Natural killer cell (primary cell): Measurements from ENCODE around the gene TACR1. TPM values are rescaled to one million over a fixed set of nuclear protein-coding genes. Genes with fewer than 3 reads are reported as not detected.

Experiments used
- ATAC-seq, 3 donors: fragments of 150-1000 bp in 2 of 3; fragments of 200-7000 bp in 1 of 3; cut with Tn5 transposase; 1 replicate in 1 of 3; 2 replicates in 2 of 3; pipeline ENCODE4 v1.10.0; 2021; ENCODE audit warnings: mild to moderate bottlenecking in 2 of 3, moderate library complexity in 2 of 3
- DNase-seq, 2 donors: peaks; one replicate each; pipeline versions ENCODE4 v3.0.0 to v3.0.0-alpha.2; 2013 to 2021; ENCODE audit warnings: mixed read lengths in 1 of 2
- H3K27ac ChIP-seq: one replicate; pipeline ENCODE4 v1.5.1; 2013; ENCODE audit warnings: mild to moderate bottlenecking, low read length
- H3K27me3 ChIP-seq: one replicate; pipeline ENCODE4 v1.6.1; 2013; ENCODE audit warnings: low read length; ENCODE audit not compliant: control insufficient read depth, insufficient read depth
- H3K36me3 ChIP-seq: one replicate; pipeline ENCODE4 v1.6.1; 2013; ENCODE audit warnings: low read length; ENCODE audit not compliant: control insufficient read depth, insufficient read depth
- H3K4me1 ChIP-seq: one replicate; pipeline ENCODE4 v1.6.1; 2013; ENCODE audit warnings: low read length; ENCODE audit not compliant: control insufficient read depth, insufficient read depth
- H3K4me3 ChIP-seq: one replicate; pipeline ENCODE4 v1.5.1; 2013; ENCODE audit warnings: low read length
- H3K9me3 ChIP-seq: one replicate; pipeline ENCODE4 v1.6.1; 2013; ENCODE audit warnings: low read length; ENCODE audit not compliant: control insufficient read depth, insufficient read depth
- H3K27ac Mint-ChIP-seq, 2 donors: one replicate each; pipeline ENCODE4 v1.8.0; 2022; ENCODE audit warnings: mild to moderate bottlenecking in 2 of 2, mixed read lengths in 2 of 2, moderate library complexity in 1 of 2
- H3K27me3 Mint-ChIP-seq, 2 donors: one replicate each; pipeline ENCODE4 v1.8.0; 2022; ENCODE audit warnings: low read depth in 2 of 2, mixed read lengths in 2 of 2
- H3K36me3 Mint-ChIP-seq: one replicate; pipeline ENCODE4 v1.8.0; 2022; ENCODE audit warnings: mixed read lengths
- H3K4me1 Mint-ChIP-seq, 2 donors: one replicate each; pipeline ENCODE4 v1.8.0; 2022; ENCODE audit warnings: mixed read lengths in 2 of 2
- H3K4me3 Mint-ChIP-seq: one replicate; pipeline ENCODE4 v1.8.0; 2022; ENCODE audit warnings: mild to moderate bottlenecking, moderate library complexity, mixed read lengths
- H3K9me3 Mint-ChIP-seq, 2 donors: one replicate each; pipeline ENCODE4 v1.8.0; 2022; ENCODE audit warnings: mixed read lengths in 2 of 2
- CTCF ChIP-seq: fragments of 200-600 bp; IDR thresholded peaks from one replicate; pipeline ENCODE4 v1.8.0; 2022; ENCODE audit warnings: antibody characterized with exemption
- WGBS: methylation state at CpG from one replicate; pipeline ENCODE4 v1.1.7; 2013; ENCODE audit warnings: missing lambda C conversion rate; ENCODE audit not compliant: insufficient coverage; 5-methylcytosine and 5-hydroxymethylcytosine counted together
- intact Hi-C: fragments of 100-400 bp; cut with micrococcal nuclease; formaldehyde crosslinking; loops from one replicate; pipeline ENCODE4 v1.14.2; 2022
- total RNA-seq, 4 donors: library from RNA; stranded (reverse); fragments of 120-200 nt in 1 of 4; gene quantifications; one replicate each; pipeline versions ENCODE4 v1.2.3 to v1.2.4, GENCODE V29; 2013 to 2022

Gene TACR1
- total RNA-seq, 3 donors from 2014 or later (not counting 1 experiment from before 2014, with no cell fraction given) = not detected

- no peak for DNase-seq
- intact Hi-C loops = no loop called here
- H3K27ac Mint-ChIP-seq = no peak overlapping the region
- peaks cover 0 to 7% of the 10 kb centered on the region in 2 donors for H3K4me1 Mint-ChIP-seq
- ATAC-seq = no peak
- 84% methylated on average over 3 of the region's 3 CpGs for WGBS
- peaks cover 18 to 25% of the 10 kb centered on the region in 2 donors for H3K27me3 Mint-ChIP-seq
- Histone ChIP-seq H3K27me3 (peaks cover 2% of the 10 kb centered on the region), H3K4me1 (no peaks in the 10 kb centered on the region), H3K27ac (no peak overlapping the region), H3K4me3 (no peak overlapping the region), H3K36me3 (no peaks in the 10 kb centered on the region), H3K9me3 (no peaks in the 10 kb centered on the region)
- peaks cover 0 to 3% of the 10 kb centered on the region in 2 donors for H3K9me3 Mint-ChIP-seq
- no peak overlapping the region for H3K4me3 Mint-ChIP-seq
- TF ChIP-seq CTCF = no peak
- no peaks in the 10 kb centered on the region for H3K36me3 Mint-ChIP-seq
These were observed 99.1 kb downstream of the TACR1 start for GRCh38 chr2:75100011-75100800.

GRCh38 chr2:75099521-75099922, 99.8 kb downstream of the TACR1 start:
- H3K27me3 ChIP-seq = peaks cover 2% of the 10 kb centered on the region
- no peak overlapping the region for H3K4me3 ChIP-seq
- no peak overlapping the region for H3K27ac ChIP-seq
- no peaks in the 10 kb centered on the region for H3K36me3 ChIP-seq
- WGBS = 81% methylated on average over 4 of the region's 4 CpGs
- Mint-ChIP-seq H3K4me1 (peaks cover 3 to 10% of the 10 kb centered on the region in 2 donors), H3K36me3 (no peaks in the 10 kb centered on the region), H3K27ac (no peak overlapping the region), H3K4me3 (no peak overlapping the region), H3K9me3 (peaks cover 1 to 3% of the 10 kb centered on the region in 2 donors), H3K27me3 (peaks cover 18 to 25% of the 10 kb centered on the region in 2 donors)
- ATAC-seq (no peak), DNase-seq (no peak)
- no peaks in the 10 kb centered on the region for H3K9me3 ChIP-seq
- no peak for TF ChIP-seq CTCF
- intact Hi-C loops = no loop called here
- H3K4me1 ChIP-seq = no peaks in the 10 kb centered on the region

GRCh38 chr2:75098856-75099255, 100.5 kb downstream of the TACR1 start:
- no peak overlapping the region for H3K4me3 ChIP-seq
- H3K27me3 ChIP-seq = peaks cover 2% of the 10 kb centered on the region
- H3K27me3 Mint-ChIP-seq = peaks cover 20 to 23% of the 10 kb centered on the region in 2 donors
- intact Hi-C loops = no loop called here
- H3K36me3 Mint-ChIP-seq = no peaks in the 10 kb centered on the region
- no peak overlapping the region for H3K4me3 Mint-ChIP-seq
- H3K9me3 Mint-ChIP-seq = peaks cover 3 to 4% of the 10 kb centered on the region in 2 donors
- peaks cover 10 to 14% of the 10 kb centered on the region in 2 donors for H3K4me1 Mint-ChIP-seq
- H3K4me1 ChIP-seq = no peaks in the 10 kb centered on the region
- H3K27ac ChIP-seq = no peak overlapping the region
- no peak overlapping the region for H3K27ac Mint-ChIP-seq
- no peak for TF ChIP-seq CTCF
- WGBS = 43% methylated on average over 2 of the region's 2 CpGs
- no peak for ATAC-seq
- H3K9me3 ChIP-seq = no peaks in the 10 kb centered on the region
- no peaks in the 10 kb centered on the region for H3K36me3 ChIP-seq
- no peak for DNase-seq
